HG02938 (cell line): ENCODE results near the gene TMEM238L.
A peak's percentile ranks its signal among the peaks of the same experiment; 100 is the strongest.
"Not testable (repeated sequence)": the region's sequence is repeated elsewhere in the genome, so short reads cannot be mapped to it uniquely, and the experiment has no call there.

ENCODE experiments used
- ATAC-seq: cut with Tn5 transposase; IDR thresholded peaks from one replicate; pipeline ENCODE4 v1.9.1; 2021; ENCODE audit warnings: mild to moderate bottlenecking, moderate library complexity; ENCODE audit not compliant: unreplicated experiment

Gene TMEM238L, protein sequence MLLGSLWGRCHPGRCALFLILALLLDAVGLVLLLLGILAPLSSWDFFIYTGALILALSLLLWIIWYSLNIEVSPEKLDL

GRCh38 chr17:10803830-10804475, at the start of gene TMEM238L:
Gene TMEM238L (minus strand): TSS chr17:10804099. CDS start chr17:10803963, 136 bp downstream.
- ATAC-seq, result no peak

GRCh38 chr17:10846636-10847035, 42.7 kb upstream of the TMEM238L start:
- not testable (repeated sequence) for ATAC-seq

- ATAC-seq, result no peak
These were observed 41.5 kb upstream of the TMEM238L start for GRCh38 chr17:10845388-10845751.

GRCh38 chr17:10844621-10845387, 40.9 kb upstream of the TMEM238L start:
- peak; percentile 90 for ATAC-seq

DNA sequence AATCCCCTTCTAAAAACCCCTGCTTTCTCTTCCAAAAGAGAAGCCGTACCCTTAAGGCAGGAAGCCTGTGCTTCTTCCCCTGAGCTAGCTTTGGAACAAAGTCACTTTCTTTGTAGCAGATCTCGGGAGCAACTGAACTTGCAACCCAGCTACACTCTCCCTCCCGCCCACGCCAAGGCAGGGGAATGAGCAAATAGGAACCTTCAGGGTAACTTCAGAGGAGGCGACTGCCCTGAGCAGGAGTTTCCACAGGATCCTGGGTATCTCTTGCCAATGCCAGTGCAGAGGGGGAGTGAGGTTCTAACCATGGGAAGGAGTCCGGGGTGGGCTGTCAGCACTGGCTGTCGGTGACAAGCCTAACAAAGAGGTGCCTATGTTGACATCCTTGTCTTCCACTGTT, 39.9 kb upstream of the TMEM238L start:
- ATAC-seq, result no peak

DNA sequence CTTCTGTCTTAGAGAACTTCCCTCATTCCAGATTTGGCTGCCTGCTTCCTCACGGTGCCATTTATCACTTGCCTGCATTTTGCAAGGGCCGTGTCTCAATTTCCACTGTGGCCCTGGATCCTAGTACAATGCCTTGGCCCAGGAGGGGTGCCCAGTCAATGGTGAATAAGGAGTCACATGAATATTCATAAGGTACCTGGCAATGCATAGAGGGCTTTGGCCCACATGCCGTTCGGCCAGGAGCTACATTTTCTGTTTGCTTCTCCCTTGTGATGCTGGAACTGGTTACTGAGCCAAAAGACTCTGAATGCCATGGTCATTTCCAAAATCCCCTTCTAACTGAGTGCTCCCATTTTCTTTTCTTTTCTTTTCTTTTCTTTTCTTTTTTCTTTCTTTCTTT, 38.8 kb upstream of the TMEM238L start:
- ATAC-seq, result no peak

GRCh38 chr17:10838682-10839081, 34.8 kb upstream of the TMEM238L start:
- ATAC-seq, result no peak

- no peak for ATAC-seq
These were observed 34.0 kb upstream of the TMEM238L start, which contains the start of gene PIRT for GRCh38 chr17:10837921-10838320. Gene PIRT (minus strand): TSS chr17:10838087. CDS start chr17:10825645, 12,442 bp downstream.

DNA sequence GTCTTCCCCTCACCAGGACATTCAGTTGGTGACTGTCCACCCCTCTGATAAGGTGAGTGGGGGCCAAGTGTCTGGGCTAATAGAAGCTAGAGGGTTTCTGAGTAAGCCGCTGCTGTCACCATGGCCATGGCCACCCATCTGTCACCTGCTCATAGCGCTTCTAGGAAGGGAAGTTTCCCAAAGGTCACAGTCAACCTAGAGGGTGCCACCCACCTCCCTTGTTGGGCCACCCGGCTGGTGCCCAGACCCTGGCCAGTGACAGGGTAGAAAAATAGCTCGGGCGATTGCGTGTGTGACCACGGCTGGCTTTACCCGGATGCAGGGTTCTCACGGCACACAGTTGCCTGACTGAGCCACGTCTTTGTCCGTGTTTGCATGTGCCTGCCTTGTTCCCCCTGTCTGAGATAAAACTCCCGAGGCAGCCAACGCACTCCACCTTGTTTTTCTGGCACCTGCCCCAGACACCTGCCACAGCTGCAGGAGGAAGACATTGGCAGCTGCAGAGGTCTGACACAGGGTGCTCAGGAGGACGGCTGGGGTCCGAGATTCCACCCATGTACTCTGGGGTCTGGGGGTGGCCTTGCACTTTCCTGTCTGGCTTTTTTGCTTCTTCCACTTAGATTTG, 33.2 kb upstream of the TMEM238L start:
- ATAC-seq, result no peak

- ATAC-seq, result no peak
These were observed 32.2 kb upstream of the TMEM238L start for GRCh38 chr17:10836145-10836544.

GRCh38 chr17:10831696-10832095, 27.8 kb upstream of the TMEM238L start:
- no peak for ATAC-seq

GRCh38 chr17:10827898-10828552, 24.1 kb upstream of the TMEM238L start:
- no peak for ATAC-seq

DNA sequence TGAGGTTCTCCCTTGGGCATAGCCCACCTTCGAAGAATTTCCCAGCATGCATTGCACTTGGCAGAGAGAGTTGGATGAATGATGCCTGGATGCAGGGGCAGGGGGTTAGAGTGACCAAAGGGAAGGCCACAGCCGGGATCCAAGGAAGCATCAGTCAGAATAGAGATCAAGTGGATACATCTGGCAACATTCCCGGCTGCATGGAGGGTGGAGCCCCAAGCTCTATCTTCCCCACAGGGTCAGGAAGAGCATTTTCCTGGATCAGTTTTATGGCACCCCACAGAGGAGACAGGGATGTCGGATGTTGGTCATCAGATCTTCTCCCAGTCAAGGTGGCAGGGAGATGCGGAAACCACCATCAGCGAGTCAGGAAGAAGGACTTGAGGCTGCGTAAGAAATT, 21.0 kb upstream of the TMEM238L start:
- no peak for ATAC-seq

DNA sequence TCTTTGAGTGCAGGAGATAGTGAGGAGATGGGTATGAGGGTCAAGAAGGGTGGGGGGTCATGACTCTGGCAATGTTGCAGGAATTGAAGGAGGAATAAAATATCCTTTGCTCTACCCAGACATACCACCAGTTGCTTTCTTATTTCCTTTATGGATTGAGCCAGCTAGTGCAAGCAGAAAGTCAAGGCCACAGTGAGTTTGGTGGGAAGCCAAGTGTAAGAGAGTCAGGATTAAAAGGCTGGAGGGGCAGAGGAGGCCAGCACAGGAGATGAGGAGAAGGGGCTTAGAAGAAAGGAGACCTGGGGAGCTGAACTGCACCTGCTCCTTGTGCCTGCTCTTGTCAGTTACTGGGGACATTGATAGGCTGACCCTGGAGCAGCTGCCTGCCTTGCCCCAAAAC, 17.9 kb upstream of the TMEM238L start:
- no peak for ATAC-seq

DNA sequence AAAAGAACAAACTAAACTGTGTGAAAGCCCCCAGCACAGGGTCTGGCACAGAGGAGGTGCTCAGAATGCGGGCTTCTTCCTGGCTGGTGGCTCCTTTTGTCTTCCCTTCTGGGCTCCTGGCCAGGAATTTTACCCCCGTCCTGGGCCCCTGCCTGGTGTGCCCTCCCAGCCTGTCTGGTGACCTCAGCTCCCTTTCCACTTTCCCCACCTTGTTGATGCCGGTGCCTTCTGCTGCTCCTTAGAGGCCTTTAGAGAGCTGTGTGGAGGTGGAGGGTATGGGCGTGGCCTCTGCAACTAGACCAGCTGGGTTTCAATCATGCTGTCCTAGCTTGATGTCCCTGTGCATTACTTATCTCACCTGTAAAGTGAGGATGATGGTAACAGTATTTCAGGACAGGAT, 17.2 kb upstream of the TMEM238L start:
- ATAC-seq, result no peak

- no peak for ATAC-seq
These were observed 11.4 kb upstream of the TMEM238L start for GRCh38 chr17:10815319-10815718.

- no peak for ATAC-seq
These were observed 10.2 kb upstream of the TMEM238L start for GRCh38 chr17:10814075-10814474.

- ATAC-seq, result no peak
These were observed 8.8 kb upstream of the TMEM238L start for GRCh38 chr17:10812674-10813073.

DNA sequence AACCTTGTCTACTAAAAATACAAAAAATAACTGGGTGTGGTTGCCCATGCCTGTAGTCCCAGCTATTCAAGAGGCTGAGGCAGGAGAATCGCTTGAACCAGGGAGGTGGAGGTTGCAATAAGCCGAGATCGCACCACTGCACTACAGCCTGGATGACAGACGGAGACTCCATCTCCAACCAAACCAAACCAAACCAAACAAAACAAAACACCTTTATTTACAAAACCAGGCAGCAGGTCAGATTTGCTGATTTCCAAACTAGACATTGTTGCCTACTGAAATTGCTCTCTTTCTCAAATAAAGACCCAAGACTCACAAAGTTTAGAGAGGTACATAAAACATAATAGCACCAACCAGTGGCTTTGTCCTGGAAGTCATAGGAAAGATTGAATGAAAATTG, 5.7 kb upstream of the TMEM238L start:
- ATAC-seq, result no peak

DNA sequence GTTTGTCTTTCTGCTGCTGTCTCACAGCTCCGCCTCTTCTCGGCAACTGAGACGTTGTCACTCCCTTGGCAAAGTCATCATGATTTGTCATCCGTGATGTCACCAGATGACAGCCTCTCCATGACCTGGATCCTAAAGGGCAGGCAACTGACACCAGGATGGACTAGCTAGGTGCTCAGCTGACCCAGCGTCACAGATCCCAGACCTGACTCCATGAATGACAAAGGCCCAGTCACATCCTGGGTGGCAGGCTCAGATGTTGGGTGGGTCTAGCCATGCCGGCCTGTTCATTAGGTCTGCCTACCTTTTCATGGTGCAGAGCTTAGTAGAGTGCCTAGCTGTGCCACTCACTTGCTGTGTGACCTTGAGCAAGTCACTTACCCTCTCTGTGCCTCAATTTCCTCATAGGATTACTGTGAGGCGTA, 3.8 kb upstream of the TMEM238L start:
- ATAC-seq, result no peak

DNA sequence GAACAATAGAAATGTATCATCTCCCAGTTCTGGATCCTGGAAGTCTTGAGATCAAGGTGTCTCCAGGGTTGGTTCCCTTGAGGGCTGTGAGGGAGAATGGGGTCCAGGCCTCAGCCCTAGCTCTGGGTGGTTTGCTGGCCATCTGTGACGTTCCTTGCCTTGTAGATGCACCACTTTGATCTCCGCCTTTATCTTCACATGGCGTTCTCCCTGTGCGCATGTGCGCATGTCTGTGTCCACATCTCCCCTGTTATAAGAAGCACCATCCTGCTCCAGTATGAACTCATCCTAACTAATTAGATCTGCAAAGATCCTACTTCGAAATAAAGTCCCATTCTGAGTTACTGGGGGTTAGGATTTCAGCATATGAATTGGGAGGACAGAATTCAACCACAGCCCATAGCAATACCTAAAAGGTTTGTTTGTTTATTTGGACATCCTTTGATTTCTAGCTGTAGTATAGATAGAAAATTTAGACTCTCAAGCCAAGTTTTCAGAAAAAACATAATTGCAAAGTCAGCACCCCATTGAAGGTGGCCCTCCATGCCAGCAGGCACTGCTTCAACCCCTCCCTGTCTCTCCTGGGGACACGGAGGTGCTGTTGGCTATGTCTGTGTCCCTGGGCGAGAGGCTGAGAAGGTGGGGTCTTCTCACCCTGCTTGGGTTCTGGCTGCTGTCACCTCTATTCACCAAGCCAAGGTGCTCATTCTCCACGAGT, 2.8 kb upstream of the TMEM238L start:
- no peak for ATAC-seq
